Fibroblast of pulmonary artery (primary cell): Measurements from ENCODE around the gene KRTAP5-3.
"Not testable (repeated sequence)": the region's sequence is repeated elsewhere in the genome, so short reads cannot be mapped to it uniquely, and the experiment has no call there.

Experiments used
- DNase-seq: peaks from one replicate; pipeline ENCODE4 v3.0.0-alpha.2; 2010; ENCODE audit warnings: low read depth
- H3K4me3 ChIP-seq: replicated peaks from 2 replicates; pipeline ENCODE4 v1.5.1; 2011; ENCODE audit warnings: low read depth, mild to moderate bottlenecking, control low read depth, low read length, moderate library complexity
- TF ChIP-seq, protein P1 (sequence below): IDR thresholded peaks from 2 replicates; pipeline ENCODE4 v1.5.1; 2011; ENCODE audit warnings: mild to moderate bottlenecking, control low read depth, low read length, inconsistent platforms; ENCODE audit errors: missing control alignments

Gene KRTAP5-3

DNA sequence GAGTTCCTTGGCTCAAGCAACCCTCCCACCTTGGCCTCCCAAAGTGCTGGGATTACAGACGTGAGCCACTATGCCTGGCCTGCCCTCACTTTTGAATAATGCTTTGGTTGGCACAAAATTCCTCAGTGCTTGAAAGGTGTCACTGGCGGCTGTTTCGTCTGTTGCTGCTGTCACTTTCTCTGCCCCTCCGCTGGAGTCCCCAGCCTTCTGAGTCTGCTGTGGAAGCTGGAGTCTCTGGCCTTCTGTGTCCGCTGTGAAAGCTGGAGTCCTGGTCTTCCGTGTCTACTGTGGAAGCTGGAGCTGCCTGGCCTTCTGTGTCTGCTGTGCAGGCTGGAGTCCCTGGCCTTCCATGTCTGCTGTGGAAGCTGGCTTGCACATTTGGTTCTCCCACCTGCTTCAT, 18.3 kb downstream of the KRTAP5-3 start:
- no peak for DNase-seq
- H3K4me3 ChIP-seq: no peak overlapping the region
- TF ChIP-seq, protein P1, sequence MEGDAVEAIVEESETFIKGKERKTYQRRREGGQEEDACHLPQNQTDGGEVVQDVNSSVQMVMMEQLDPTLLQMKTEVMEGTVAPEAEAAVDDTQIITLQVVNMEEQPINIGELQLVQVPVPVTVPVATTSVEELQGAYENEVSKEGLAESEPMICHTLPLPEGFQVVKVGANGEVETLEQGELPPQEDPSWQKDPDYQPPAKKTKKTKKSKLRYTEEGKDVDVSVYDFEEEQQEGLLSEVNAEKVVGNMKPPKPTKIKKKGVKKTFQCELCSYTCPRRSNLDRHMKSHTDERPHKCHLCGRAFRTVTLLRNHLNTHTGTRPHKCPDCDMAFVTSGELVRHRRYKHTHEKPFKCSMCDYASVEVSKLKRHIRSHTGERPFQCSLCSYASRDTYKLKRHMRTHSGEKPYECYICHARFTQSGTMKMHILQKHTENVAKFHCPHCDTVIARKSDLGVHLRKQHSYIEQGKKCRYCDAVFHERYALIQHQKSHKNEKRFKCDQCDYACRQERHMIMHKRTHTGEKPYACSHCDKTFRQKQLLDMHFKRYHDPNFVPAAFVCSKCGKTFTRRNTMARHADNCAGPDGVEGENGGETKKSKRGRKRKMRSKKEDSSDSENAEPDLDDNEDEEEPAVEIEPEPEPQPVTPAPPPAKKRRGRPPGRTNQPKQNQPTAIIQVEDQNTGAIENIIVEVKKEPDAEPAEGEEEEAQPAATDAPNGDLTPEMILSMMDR: no peak

DNA sequence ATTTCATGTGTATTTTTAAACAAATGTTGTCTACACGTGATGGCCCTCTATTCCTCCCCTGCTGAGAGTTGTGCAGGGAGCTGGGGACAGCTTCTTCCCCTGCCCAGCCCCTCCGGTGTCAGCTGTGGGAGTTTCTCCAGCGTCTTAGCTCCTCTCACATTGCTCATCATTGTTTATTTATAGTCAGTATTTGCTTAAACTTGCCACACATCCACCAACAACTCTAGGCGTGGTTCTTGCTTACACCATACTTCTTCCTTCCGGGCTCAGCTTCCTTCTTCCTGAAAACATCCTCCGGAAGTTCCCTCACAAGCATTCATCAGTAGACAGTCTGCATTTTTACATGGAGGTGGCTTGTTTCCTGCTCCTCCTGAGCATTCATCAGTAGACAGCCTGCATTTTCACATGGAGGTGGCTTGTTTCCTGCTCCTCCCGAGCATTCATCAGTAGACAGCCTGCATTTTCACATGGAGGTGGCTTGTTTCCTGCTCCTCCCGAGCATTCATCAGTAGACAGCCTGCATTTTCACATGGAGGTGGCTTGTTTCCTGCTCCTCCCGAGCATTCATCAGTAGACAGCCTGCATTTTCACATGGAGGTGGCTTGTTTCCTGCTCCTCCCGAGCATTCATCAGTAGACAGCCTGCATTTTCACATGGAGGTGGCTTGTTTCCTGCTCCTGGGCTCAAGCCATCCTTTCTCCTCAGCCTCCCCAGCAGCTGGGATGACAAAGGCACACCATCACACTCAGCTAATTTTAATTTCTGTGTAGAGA, 18.9 kb downstream of the KRTAP5-3 start:
- H3K4me3 ChIP-seq, DNase-seq: not testable (repeated sequence)

DNA sequence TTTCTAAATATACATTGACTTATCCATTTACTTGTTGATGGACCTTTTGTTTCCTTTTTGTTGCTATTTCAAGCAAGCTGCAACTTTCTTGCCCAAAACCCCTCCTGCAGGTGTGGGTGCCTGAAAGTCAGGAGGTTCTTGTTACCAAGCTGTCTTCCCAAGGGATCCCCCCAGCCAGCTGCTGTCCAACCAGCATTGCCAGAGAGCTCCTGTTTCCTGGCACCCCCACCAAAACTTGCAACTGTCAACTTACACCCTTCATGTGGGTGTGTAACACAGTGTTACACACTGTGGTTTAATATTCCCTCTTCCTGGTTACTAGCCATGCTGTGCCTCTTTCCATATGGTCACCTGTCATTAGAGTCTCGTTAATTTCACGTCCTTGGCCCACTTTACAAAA, 21.6 kb downstream of the KRTAP5-3 start:
- no peak overlapping the region for H3K4me3 ChIP-seq
- TF ChIP-seq, protein P1: no peak
- DNase-seq: no peak

DNA sequence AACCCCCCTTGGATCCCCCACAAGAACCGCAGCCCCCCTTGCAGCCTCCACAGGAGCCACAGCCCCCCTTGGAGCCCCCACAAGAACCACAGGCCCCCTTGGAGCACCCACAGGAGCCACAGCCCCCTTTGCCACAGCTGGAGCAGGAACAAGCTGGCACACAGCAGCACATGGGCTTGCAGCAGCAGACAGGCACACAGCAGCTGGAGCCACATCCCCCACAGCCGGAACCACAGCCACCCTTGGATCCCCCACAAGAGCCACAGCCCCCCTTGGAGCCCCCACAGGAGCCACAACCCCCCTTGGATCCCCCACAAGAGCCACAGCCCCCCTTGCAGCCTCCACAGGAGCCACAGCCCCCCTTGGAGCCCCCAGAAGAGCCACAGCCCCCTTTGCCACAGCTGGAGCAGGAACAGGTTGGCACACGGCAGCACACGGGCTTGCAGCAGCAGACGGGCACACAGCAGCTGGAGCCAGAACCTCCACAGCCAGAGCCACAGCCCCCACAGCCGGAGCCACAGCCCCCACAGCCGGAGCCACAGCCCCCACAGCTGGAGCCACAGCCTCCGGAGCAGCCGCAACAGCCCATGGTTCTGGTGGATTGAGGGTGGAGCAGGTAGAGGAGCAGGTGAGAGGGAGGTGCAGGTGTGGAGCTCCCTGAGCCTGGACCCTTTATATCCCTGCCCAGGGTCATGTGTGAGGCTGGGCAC, 23.4 kb downstream of the KRTAP5-3 start, which contains the start of gene KRTAP5-1:
Gene KRTAP5-1, minus strand, starts transcription at position 623 of the 710 bp plus-strand sequence. Its CDS starts 34 bp downstream, at position 589.
- H3K4me3 ChIP-seq, DNase-seq: not testable (repeated sequence)

DNA sequence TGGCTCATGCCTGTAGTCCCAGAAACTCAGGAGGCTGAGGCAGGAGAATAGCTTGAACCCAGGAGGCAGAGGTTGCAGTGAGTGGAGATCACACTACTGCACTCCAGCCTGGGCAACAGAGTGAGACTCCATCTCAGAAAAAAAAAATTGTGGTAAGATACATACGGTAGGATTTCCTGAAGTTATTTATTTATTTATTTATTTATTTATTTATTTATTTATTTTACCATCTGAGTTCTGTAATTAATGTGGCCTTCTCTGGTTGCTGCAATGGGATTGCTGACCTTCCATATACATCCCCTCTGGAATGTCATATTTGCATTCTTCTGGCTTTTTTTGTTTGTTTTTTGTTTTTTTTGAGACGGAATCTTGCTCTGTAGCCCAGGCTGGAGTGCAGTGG, 25.4 kb downstream of the KRTAP5-3 start:
- H3K4me3 ChIP-seq, DNase-seq: not testable (repeated sequence)

DNA sequence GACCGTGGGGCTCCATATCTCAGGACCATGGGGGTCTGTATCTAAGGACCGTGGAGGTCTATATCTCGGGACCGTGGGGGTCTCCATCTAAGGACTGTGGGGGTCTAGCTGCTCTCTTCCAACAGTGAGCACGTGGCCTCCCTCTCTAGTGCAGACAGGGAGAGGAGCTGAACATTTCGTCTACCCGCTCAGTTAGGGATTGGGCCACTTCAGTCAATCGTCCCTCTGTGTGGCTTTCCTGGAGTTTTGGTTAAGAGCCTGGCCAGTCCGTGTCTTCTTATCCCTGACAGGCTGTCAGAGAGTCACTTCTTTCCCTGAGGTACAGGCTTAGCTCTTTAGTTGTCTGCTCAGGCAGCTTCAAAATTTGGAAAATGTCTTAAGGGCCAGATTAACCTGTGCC, 26.3 kb downstream of the KRTAP5-3 start:
- DNase-seq: no peak
- TF ChIP-seq, protein P1: no peak
- no peak overlapping the region for H3K4me3 ChIP-seq

DNA sequence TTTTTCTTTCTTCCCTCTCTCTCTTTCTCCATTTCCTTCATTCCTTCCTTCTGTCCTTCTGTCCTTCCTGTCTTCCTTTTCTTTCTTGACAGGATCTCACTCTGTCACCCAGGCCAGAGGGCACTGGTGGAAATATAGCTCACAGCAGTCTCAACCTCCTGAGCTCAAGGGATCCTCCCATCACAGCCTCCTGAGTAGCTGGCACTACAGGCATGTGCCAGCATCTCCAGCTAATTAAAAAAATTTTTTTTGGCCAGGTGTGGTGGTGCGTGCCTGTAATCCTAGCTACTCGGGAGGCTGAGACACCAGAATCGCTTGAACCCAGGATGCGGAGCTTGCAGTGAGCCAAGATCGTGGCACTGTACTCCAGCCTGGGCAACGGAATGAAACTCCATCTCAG, 31.4 kb downstream of the KRTAP5-3 start:
- TF ChIP-seq, protein P1: no peak
- H3K4me3 ChIP-seq: no peak overlapping the region
- DNase-seq: no peak

DNA sequence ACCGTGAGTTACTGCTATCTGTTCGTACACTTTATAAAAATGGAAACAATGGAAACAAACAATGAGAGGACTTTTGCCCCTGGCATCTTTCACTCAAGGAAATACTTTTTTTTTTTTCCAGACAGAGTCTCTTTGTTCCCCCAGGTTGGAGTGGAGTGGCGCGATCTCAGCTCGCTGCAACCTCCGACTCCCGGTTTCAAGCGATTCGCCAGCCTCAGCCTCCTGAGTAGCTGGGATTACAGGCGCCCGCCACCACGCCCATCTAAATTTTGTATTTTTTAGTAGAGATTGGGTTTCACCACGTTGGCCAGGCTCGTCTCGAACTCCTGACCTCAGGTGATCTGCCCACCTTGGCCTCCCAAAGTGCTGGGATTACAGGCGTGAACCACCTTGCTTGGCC, 32.5 kb downstream of the KRTAP5-3 start:
- not testable (repeated sequence) for H3K4me3 ChIP-seq, DNase-seq

DNA sequence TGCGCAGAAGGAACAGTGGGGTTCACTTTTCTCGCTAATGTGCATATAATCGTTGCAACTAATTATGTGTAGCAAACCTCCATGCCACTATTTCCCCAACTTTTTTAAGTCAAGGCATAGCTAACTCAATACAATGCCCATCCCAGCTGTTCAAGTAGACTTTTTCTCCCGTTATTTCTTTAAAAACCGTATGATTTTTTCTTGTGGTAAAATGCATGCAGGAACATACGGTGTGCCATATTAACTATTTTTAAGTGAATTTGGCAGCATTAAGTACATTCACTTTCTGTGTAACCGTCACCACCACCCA, 33.4 kb downstream of the KRTAP5-3 start:
- TF ChIP-seq, protein P1: no peak
- H3K4me3 ChIP-seq: no peak overlapping the region
- no peak for DNase-seq
